ENCODE measurements around the gene NXN. TPM values are rescaled to one million over a fixed set of nuclear protein-coding genes. Genes with fewer than 3 reads are reported as not detected.
A peak's percentile ranks its signal among the peaks of the same experiment; 100 is the strongest.
"Not testable (repeated sequence)": the region's sequence is repeated elsewhere in the genome, so short reads cannot be mapped to it uniquely, and the experiment has no call there.

Gene NXN
- total RNA-seq, 1 experiment from 2014 or later, result 20.8 TPM

- Histone ChIP-seq H3K79me2 (ENCODE audit: low read length) (peaks cover 52% of the 10 kb centered on the region), H3K4me3 (ENCODE audit: low read length) (no peak overlapping the region), H3K9me2 (replicated peaks; ENCODE audit: low read length) (no peaks in the 10 kb centered on the region), H3K9ac (ENCODE audit: low read length) (no peak overlapping the region), H3K4me1 (ENCODE audit: insufficient read depth, low read length) (peaks cover 26% of the 10 kb centered on the region), H3F3A (ENCODE audit: low read length, unreplicated experiment) (no peaks in the 10 kb centered on the region), H3K36me3 (ENCODE audit: low read depth, low read length) (no peaks in the 10 kb centered on the region), H3K4me2 (ENCODE audit: low read length) (no peak overlapping the region), H4K20me1 (ENCODE audit: low read length) (no peaks in the 10 kb centered on the region), H3K27me3 (ENCODE audit: low read length) (no peaks in the 10 kb centered on the region), H3K9me3 (ENCODE audit: low read length) (no peaks in the 10 kb centered on the region), H2AFZ (ENCODE audit: low read length) (no peak overlapping the region), H3K27ac (ENCODE audit: low read length) (no peak overlapping the region)
- DNase-seq (no peak), ATAC-seq (no peak)
- intact Hi-C loops (cut with micrococcal nuclease), result loop anchor here (10.0 kb wide), 1 partner anchor 51 kb away; no protein-coding TSS in a partner anchor
- TF ChIP-seq CTCF (conservative IDR thresholded peaks at IDR 0.05; ENCODE audit: low read depth, low read length) (no peak), EZH2phosphoT487 (IDR thresholded peaks at IDR 0.05; ENCODE audit: borderline replicate concordance, low read length) (no peak), EZH2 (IDR thresholded peaks at IDR 0.05; ENCODE audit: low read length, unreplicated experiment) (no peak)
- POLR2A ChIA-PET (ENCODE audit: unreplicated experiment), result no interaction called here
- no TSS peak for BruUV-seq (replicated peaks)
- CTCF ChIA-PET, result no interaction called here
Measured at GRCh38 chr17:975371-975915, 4.1 kb downstream of the NXN start.

- H4K20me1 ChIP-seq (ENCODE audit: low read length); DNase-seq; H3K27me3 ChIP-seq (ENCODE audit: low read length); H2AFZ ChIP-seq (ENCODE audit: low read length); ATAC-seq; H3K9ac ChIP-seq (ENCODE audit: low read length); CTCF ChIA-PET; POLR2A ChIA-PET (ENCODE audit: unreplicated experiment); H3K9me3 ChIP-seq (ENCODE audit: low read length); H3K4me3 ChIP-seq (ENCODE audit: low read length); H3K4me2 ChIP-seq (ENCODE audit: low read length); H3K36me3 ChIP-seq (ENCODE audit: low read depth, low read length); H3K9me2 ChIP-seq (replicated peaks; ENCODE audit: low read length); BruUV-seq (replicated peaks); H3F3A ChIP-seq (ENCODE audit: low read length, unreplicated experiment); H3K27ac ChIP-seq (ENCODE audit: low read length): not testable (repeated sequence)
- peaks cover 26% of the 10 kb centered on the region for H3K4me1 ChIP-seq (ENCODE audit: insufficient read depth, low read length)
- intact Hi-C loops (cut with micrococcal nuclease), result loop anchor here (10.0 kb wide), 1 partner anchor 50 kb away; no protein-coding TSS in a partner anchor
- H3K79me2 ChIP-seq (ENCODE audit: low read length), result peaks cover 53% of the 10 kb centered on the region
Measured at GRCh38 chr17:974778-975177, 4.8 kb downstream of the NXN start.

- no peaks in the 10 kb centered on the region for H3K9me3 ChIP-seq (ENCODE audit: low read length)
- POLR2A ChIA-PET (ENCODE audit: unreplicated experiment), result interaction anchor here (0.7 kb wide), 1 partner anchor 93 kb away, joined by 4 read pairs; no protein-coding TSS in a partner anchor
- peaks cover 54% of the 10 kb centered on the region for H3K79me2 ChIP-seq (ENCODE audit: low read length)
- ATAC-seq (peak; percentile 96), DNase-seq (peak; percentile 82)
- CTCF ChIA-PET, result no interaction called here
- no peak for TF ChIP-seq EZH2 (IDR thresholded peaks at IDR 0.05; ENCODE audit: low read length, unreplicated experiment)
- no peak for TF ChIP-seq EZH2phosphoT487 (IDR thresholded peaks at IDR 0.05; ENCODE audit: borderline replicate concordance, low read length)
- TF ChIP-seq CTCF (conservative IDR thresholded peaks at IDR 0.05; ENCODE audit: low read depth, low read length), result no peak
- peak overlapping the region; percentile 88 for H3K27ac ChIP-seq (ENCODE audit: low read length)
- peak overlapping the region; percentile 61 for H3K4me2 ChIP-seq (ENCODE audit: low read length)
- H3K9me2 ChIP-seq (replicated peaks; ENCODE audit: low read length), result no peaks in the 10 kb centered on the region
- H2AFZ ChIP-seq (ENCODE audit: low read length), result peak overlapping the region; percentile 36; the same call in 1 of the 2 replicates
- peaks cover 26% of the 10 kb centered on the region for H3K4me1 ChIP-seq (ENCODE audit: insufficient read depth, low read length)
- no peaks in the 10 kb centered on the region for H3K36me3 ChIP-seq (ENCODE audit: low read depth, low read length)
- no peaks in the 10 kb centered on the region for H3F3A ChIP-seq (ENCODE audit: low read length, unreplicated experiment)
- peak overlapping the region; percentile 35; the same call in 1 of the 2 replicates for H3K4me3 ChIP-seq (ENCODE audit: low read length)
- no peaks in the 10 kb centered on the region for H3K27me3 ChIP-seq (ENCODE audit: low read length)
- intact Hi-C loops (cut with micrococcal nuclease), result loop anchor here (10.0 kb wide), 1 partner anchor 48 kb away; no protein-coding TSS in a partner anchor
- BruUV-seq (replicated peaks), result no TSS peak
- H4K20me1 ChIP-seq (ENCODE audit: low read length), result no peaks in the 10 kb centered on the region
- peak overlapping the region; percentile 31; the same call in 1 of the 2 replicates for H3K9ac ChIP-seq (ENCODE audit: low read length)
Measured at GRCh38 chr17:973053-973452, 6.5 kb downstream of the NXN start.

- ATAC-seq; H3K36me3 ChIP-seq (ENCODE audit: low read depth, low read length); H3F3A ChIP-seq (ENCODE audit: low read length, unreplicated experiment); H3K4me3 ChIP-seq (ENCODE audit: low read length); H3K27me3 ChIP-seq (ENCODE audit: low read length); DNase-seq; H3K4me2 ChIP-seq (ENCODE audit: low read length); H3K27ac ChIP-seq (ENCODE audit: low read length); H3K9ac ChIP-seq (ENCODE audit: low read length); BruUV-seq (replicated peaks); H4K20me1 ChIP-seq (ENCODE audit: low read length); H3K9me2 ChIP-seq (replicated peaks; ENCODE audit: low read length); H2AFZ ChIP-seq (ENCODE audit: low read length); H3K9me3 ChIP-seq (ENCODE audit: low read length): not testable (repeated sequence)
- CTCF ChIA-PET, result interaction anchor here (0.7 kb wide), 1 partner anchor 92 kb away, joined by 5 read pairs; no protein-coding TSS in a partner anchor
- POLR2A ChIA-PET (ENCODE audit: unreplicated experiment), result interaction anchor here (0.6 kb wide), 1 partner anchor 20 kb away, joined by 3 read pairs; no protein-coding TSS in a partner anchor
- H3K4me1 ChIP-seq (ENCODE audit: insufficient read depth, low read length), result peaks cover 16% of the 10 kb centered on the region
- peaks cover 42% of the 10 kb centered on the region for H3K79me2 ChIP-seq (ENCODE audit: low read length)
- intact Hi-C loops (cut with micrococcal nuclease), result loop anchor here (10.0 kb wide), 1 partner anchor 47 kb away; no protein-coding TSS in a partner anchor
Measured at GRCh38 chr17:971861-972260, 7.7 kb downstream of the NXN start.
